COLO829 (cell line): ENCODE results near the gene NAV2.

Experiments
- DNase-seq: peaks from one replicate; pipeline ENCODE4 v3.0.0; 2012; ENCODE audit warnings: low spot score

NAV2 gene

GRCh38 chr11:20090654-20091374, 378.2 kb downstream of the NAV2 start:
- no peak for DNase-seq

GRCh38 chr11:20093775-20094174, 381.1 kb downstream of the NAV2 start:
- DNase-seq = no peak

DNA sequence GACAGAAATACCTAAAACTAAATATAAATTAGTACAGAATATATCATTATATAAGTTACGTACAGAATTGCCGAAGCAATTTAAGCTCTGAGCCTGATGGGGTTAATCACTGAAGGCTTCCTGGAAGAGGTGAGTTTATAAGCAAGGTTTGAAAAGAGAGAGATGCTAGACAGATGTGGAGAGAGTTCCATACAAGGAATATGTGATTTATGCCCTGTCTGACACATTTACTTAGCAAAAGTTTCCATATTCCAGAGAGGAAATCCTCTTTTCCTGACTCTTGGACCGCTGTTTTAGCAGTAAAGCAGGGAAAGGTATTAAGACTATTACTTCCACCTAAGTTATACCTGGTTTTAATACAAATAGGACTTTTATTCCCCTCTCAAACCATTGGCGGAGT, 382.6 kb downstream of the NAV2 start:
- DNase-seq = no peak

- no peak for DNase-seq
Observed at GRCh38 chr11:20097319-20098221, 384.9 kb downstream of the NAV2 start.

- DNase-seq = no peak
Observed at GRCh38 chr11:20099527-20099926, 386.9 kb downstream of the NAV2 start.

DNA sequence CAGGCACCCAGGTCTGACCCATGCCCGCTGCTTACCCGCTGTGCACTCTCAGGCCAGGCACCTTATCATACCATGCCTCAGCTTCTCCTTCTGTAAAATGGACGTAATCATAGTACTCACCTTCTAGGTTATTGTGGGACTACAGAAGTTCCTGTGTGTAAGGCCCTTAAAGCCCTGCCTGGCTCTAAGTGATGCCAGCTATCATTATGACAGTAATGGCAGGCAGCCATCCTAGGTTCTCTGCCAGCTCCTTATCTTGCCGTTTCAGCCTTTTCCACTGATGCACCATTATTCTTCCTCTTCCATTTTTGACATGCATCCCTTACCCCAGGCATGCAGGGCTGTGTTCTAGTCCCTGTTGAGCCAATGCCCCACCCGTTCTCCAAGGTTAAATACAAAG, 389.8 kb downstream of the NAV2 start:
- DNase-seq = no peak

DNA sequence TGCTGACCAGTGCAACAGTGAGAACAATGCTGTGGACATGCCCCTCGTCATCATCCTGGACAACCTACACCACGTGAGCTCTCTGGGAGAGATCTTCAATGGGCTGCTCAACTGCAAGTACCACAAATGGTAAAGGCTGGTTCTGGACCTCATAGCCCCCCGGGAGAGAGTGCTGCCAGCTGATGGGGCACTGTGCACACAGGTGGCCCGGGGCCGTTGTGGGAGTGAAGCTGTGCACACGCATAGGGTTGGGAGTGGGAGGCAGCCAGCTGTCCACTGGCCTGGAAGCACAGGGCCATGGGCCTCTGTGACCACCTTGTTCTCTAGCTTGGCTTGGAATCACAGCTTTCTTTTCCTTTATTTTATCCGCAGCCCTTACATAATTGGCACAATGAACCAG, 390.6 kb downstream of the NAV2 start:
- no peak for DNase-seq

DNA sequence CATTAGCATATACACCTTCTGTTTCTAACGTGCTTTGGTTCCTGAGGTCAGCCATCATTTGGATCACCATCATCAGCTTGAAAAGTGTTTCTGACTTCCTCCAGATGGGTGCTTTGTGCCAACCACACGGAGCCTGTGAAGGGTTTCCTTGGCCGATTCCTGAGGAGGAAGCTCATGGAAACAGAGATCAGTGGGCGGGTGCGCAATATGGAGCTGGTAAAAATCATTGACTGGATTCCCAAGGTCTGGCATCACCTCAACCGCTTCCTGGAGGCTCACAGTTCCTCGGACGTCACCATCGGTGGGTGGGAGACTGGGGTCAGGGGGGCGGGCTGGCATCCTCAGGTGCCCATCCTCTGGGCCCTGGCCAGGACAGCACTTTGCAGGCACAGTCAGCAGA, 392.8 kb downstream of the NAV2 start:
- DNase-seq = no peak

GRCh38 chr11:20109731-20110445, 397.3 kb downstream of the NAV2 start:
- DNase-seq = no peak

- DNase-seq = peak; percentile 36
Observed at GRCh38 chr11:20110908-20111669, 398.5 kb downstream of the NAV2 start.

GRCh38 chr11:20111871-20112270, 399.2 kb downstream of the NAV2 start:
- no peak for DNase-seq

- peak; percentile 82 for DNase-seq
Observed at GRCh38 chr11:20112291-20113148, 399.9 kb downstream of the NAV2 start.

DNA sequence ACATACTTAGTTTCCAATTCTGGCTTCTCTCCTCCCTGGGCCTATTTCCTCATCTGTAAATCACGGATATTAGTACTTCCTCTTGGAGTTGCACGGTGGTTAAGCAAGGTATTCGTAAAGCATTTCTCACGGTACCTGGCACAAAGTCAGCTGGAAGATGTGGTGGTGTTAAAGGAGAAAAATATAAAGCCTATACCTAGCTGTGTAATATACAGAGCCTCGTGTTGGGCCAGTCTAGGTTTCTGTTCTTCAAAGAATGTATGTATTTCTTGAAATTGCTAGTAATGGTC, 400.5 kb downstream of the NAV2 start:
- DNase-seq = no peak

DNA sequence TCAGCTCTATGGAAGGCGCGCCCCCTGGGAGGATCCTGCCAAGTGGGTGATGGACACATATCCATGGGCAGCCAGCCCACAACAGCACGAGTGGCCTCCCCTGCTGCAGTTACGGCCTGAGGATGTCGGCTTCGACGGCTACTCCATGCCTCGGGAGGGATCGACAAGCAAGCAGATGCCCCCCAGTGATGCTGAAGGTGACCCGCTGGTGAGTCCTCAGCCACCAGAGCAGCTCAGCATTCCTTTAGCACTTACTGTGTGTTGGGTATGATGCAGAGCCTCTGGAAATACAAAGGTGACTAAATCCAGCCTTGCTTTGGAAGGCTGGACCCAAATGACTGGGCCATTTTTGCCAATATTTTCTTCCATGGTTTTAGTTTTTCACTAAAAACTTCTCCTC, 402.0 kb downstream of the NAV2 start:
- DNase-seq = no peak

DNA sequence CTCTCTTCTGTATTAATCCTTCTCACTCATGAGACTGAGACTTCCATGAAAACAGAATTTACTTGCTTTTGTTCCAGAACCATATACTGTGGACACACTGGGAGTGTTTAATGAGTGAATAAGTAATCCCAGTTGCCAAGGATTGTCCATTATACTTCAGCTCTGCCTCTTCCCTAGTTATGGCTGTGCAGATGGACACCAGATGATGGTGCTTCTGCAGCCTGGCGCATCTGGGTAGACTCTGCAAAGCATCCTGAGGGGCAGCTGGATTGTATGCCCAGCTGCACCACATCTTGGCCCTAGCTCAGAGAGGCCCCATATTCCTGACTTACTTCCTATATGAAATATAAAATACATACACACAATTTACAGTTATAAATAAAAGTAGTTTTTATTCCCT, 404.2 kb downstream of the NAV2 start:
- DNase-seq = no peak

GRCh38 chr11:20117291-20117690, 404.7 kb downstream of the NAV2 start:
- no peak for DNase-seq

DNA sequence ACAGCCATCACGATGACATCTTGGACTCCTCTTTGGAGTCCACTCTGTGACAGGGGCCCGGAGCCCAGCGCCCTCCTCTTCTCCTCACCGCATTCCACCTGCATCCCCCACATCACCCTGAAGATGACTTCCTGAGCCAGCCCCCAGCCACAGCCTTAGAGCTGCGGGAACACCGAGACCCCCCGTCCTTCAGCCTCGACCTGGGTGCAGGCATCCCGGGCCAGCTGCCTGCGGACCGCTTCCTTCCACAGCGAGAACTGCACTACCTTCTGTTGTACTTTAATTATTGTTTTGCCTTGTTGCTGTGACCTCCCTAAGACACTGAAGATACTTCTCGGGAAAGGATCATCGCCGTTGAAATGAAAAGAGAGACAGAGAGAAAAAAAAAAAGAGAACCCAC, 405.6 kb downstream of the NAV2 start:
- no peak for DNase-seq

DNA sequence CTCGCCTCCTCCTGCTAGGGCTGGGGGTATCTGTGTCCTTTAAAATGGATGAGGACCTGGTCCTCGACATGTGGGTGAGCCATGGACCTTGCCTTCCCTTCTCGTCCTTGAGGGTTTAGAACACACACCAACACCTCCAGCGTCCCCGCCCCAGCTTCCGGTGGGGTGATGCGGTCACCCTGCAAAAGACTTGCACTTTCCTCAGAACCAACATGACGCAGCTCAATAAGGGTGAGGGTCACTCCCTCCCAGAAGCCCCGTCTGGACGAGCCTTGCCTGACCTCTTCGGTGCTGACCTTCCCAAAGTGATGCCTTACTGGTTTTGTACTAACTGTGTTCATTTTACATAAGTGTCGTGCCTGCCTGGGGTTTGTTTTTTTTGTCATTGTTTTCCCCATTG, 406.7 kb downstream of the NAV2 start:
- no peak for DNase-seq

DNA sequence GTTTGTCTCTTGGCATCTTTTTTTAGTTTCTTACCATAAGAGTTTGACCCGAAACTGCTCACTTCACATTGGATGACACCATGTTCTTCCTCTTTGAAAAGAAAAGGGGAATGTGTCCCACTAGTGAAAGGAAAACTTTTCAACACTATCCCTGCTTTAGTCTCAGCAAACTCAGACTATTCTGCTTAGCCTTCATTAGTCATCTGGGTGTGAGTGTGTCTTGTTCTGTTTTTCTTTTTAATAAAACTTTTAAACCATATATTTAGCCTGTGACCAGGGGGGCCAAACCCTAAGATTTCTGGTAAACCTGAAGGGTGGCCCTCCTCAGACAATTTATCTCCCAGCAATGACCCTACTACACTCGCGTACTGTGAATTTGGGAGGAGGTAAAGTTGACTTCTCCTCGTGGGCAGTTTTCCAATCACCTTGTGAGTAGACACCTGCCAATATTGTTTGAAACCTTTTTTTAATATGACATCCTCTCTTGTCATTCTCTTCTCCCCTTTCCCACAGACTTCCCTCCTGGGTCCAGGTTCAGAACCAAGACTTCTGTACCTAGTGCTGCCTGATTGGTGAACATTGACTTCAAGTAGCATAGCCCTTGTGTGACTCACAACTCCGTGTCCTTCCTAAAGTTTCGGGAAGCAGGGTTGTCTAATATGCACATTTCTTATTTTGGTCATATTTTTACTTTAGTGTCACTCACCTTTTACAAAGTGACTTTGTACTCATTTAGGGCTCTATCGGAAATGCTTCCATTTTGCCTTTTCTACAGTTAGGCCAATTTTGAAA, 407.7 kb downstream of the NAV2 start:
- DNase-seq = no peak

DNA sequence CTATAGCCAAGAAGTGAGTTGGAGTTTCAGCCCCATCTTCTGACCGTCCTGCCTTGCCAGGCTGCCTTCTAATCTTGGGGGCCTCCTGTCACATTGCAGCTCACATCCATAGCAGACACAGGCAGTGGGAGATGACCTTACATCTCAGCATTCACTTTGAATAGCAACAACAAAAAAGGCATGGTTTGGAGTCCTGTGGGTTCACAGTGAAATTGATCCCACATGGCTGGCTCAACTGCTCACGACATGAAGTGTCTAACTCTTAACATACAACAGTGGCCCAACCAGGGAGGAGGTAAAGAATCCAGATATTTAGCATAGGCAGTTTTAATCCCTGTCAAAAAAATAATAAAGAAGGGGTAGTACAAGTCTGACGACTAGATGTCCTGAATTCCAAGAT, 409.5 kb downstream of the NAV2 start:
- DNase-seq = no peak

DNA sequence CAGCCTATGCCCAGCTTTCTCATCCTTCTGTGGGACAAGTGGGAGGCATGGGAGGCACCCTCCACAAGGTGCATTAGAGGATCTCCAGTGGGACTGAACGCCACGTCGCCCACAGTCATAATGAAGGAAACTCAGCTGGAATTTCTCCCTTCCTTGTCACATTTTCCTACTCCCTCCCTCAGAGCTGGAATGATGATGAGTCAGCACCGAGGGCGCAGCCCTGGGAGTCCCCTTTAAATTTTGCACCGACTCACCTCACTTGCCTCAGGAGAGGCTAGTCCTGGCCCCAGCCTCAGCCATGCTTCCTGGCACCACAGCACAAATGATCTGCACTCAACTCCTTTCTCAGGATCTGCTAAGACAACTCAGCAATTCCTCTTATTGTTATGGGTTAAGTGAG, 413.3 kb downstream of the NAV2 start:
- no peak for DNase-seq
